IPS-20b (cell line): ENCODE data around the gene CRLF3.
"Not testable (repeated sequence)": the region's sequence is repeated elsewhere in the genome, so short reads cannot be mapped to it uniquely, and the experiment has no call there.

Source experiments
- H3K27ac ChIP-seq: one replicate; pipeline ENCODE4 v1.5.1; 2013; ENCODE audit warnings: low read length
- H3K27me3 ChIP-seq: 2 replicates; pipeline ENCODE4 v1.6.1; 2013; ENCODE audit warnings: mild to moderate bottlenecking, low read length, inconsistent platforms; ENCODE audit not compliant: insufficient read depth
- H3K36me3 ChIP-seq: 2 replicates; pipeline ENCODE4 v1.6.1; 2013; ENCODE audit warnings: low read depth, mild to moderate bottlenecking, inconsistent platforms, low read length, moderate library complexity; ENCODE audit not compliant: insufficient read depth
- H3K4me1 ChIP-seq: 2 replicates; pipeline ENCODE4 v1.6.1; 2013; ENCODE audit warnings: mild to moderate bottlenecking, control low read depth, inconsistent platforms, low read length, moderate library complexity; ENCODE audit not compliant: insufficient read depth
- H3K4me3 ChIP-seq: 2 replicates; pipeline ENCODE4 v1.5.1; 2013; ENCODE audit warnings: mild to moderate bottlenecking, low read length, inconsistent platforms
- H3K9ac ChIP-seq: 2 replicates; pipeline ENCODE4 v1.6.1; 2013; ENCODE audit warnings: low read depth, mild to moderate bottlenecking, inconsistent platforms, low read length, moderate library complexity
- H3K9me3 ChIP-seq: 2 replicates; pipeline ENCODE4 v1.6.1; 2013; ENCODE audit warnings: mild to moderate bottlenecking, low read depth, low read length, inconsistent platforms; ENCODE audit not compliant: insufficient read depth

CRLF3 gene

GRCh38 chr17:30782206-30782605 lies 42.3 kb downstream of the CRLF3 start:
- Histone ChIP-seq H3K9me3 (no peaks in the 10 kb centered on the region), H3K36me3 (peaks cover 70% of the 10 kb centered on the region), H3K27ac (no peak overlapping the region)

GRCh38 chr17:30780343-30780742 lies 44.1 kb downstream of the CRLF3 start:
- peaks cover 68% of the 10 kb centered on the region for H3K36me3 ChIP-seq
- no peaks in the 10 kb centered on the region for H3K27me3 ChIP-seq
- H3K27ac ChIP-seq: no peak overlapping the region
- H3K9me3 ChIP-seq: no peaks in the 10 kb centered on the region
- H3K9ac ChIP-seq: no peak overlapping the region
- H3K4me1 ChIP-seq: no peaks in the 10 kb centered on the region
- no peak overlapping the region for H3K4me3 ChIP-seq

More at GRCh38 chr17:30782206-30782605, 42.3 kb downstream of the CRLF3 start:
- Histone ChIP-seq H3K4me3 (no peak overlapping the region), H3K4me1 (no peaks in the 10 kb centered on the region), H3K27me3 (no peaks in the 10 kb centered on the region), H3K9ac (no peak overlapping the region)

- H3K27me3 ChIP-seq, H3K27ac ChIP-seq, H3K4me1 ChIP-seq, H3K9me3 ChIP-seq, H3K4me3 ChIP-seq, H3K9ac ChIP-seq: not testable (repeated sequence)
- H3K36me3 ChIP-seq: peaks cover 74% of the 10 kb centered on the region
Measured at GRCh38 chr17:30768771-30769170, 55.7 kb downstream of the CRLF3 start.

- peaks cover 76% of the 10 kb centered on the region for H3K36me3 ChIP-seq
- not testable (repeated sequence) for H3K9ac ChIP-seq, H3K4me3 ChIP-seq, H3K27me3 ChIP-seq, H3K4me1 ChIP-seq, H3K9me3 ChIP-seq, H3K27ac ChIP-seq
Measured at GRCh38 chr17:30767641-30768404, 56.7 kb downstream of the CRLF3 start.

- H3K36me3 ChIP-seq: peaks cover 70% of the 10 kb centered on the region
- H3K9ac ChIP-seq: no peak overlapping the region
- H3K4me1 ChIP-seq: no peaks in the 10 kb centered on the region
- no peak overlapping the region for H3K4me3 ChIP-seq
- no peaks in the 10 kb centered on the region for H3K27me3 ChIP-seq
- H3K9me3 ChIP-seq: no peaks in the 10 kb centered on the region
- no peak overlapping the region for H3K27ac ChIP-seq
Measured at GRCh38 chr17:30761060-30761459, 63.4 kb downstream of the CRLF3 start.

- H3K36me3 ChIP-seq: peaks cover 65% of the 10 kb centered on the region
- not testable (repeated sequence) for H3K27me3 ChIP-seq, H3K9ac ChIP-seq, H3K27ac ChIP-seq, H3K9me3 ChIP-seq, H3K4me3 ChIP-seq, H3K4me1 ChIP-seq
Measured at GRCh38 chr17:30753291-30753690, 71.2 kb downstream of the CRLF3 start.

- not testable (repeated sequence) for H3K9me3 ChIP-seq, H3K9ac ChIP-seq, H3K27ac ChIP-seq, H3K4me1 ChIP-seq, H3K4me3 ChIP-seq, H3K27me3 ChIP-seq
- peaks cover 63% of the 10 kb centered on the region for H3K36me3 ChIP-seq
Measured at GRCh38 chr17:30750982-30751381, 73.5 kb downstream of the CRLF3 start.

- H3K4me1 ChIP-seq, H3K27me3 ChIP-seq, H3K4me3 ChIP-seq, H3K9me3 ChIP-seq, H3K27ac ChIP-seq, H3K9ac ChIP-seq: not testable (repeated sequence)
- H3K36me3 ChIP-seq: peaks cover 70% of the 10 kb centered on the region
Measured at GRCh38 chr17:30747621-30748020, 76.9 kb downstream of the CRLF3 start.

- not testable (repeated sequence) for H3K9me3 ChIP-seq, H3K27me3 ChIP-seq, H3K4me1 ChIP-seq, H3K27ac ChIP-seq, H3K9ac ChIP-seq, H3K4me3 ChIP-seq
- H3K36me3 ChIP-seq: peaks cover 75% of the 10 kb centered on the region
Measured at GRCh38 chr17:30742669-30743068, 81.8 kb downstream of the CRLF3 start.

GRCh38 chr17:30736371-30736770 lies 88.1 kb downstream of the CRLF3 start:
- not testable (repeated sequence) for H3K9ac ChIP-seq, H3K9me3 ChIP-seq, H3K27me3 ChIP-seq, H3K27ac ChIP-seq, H3K4me1 ChIP-seq, H3K4me3 ChIP-seq
- H3K36me3 ChIP-seq: peaks cover 46% of the 10 kb centered on the region

- not testable (repeated sequence) for H3K4me1 ChIP-seq, H3K27me3 ChIP-seq, H3K27ac ChIP-seq, H3K4me3 ChIP-seq, H3K9me3 ChIP-seq, H3K9ac ChIP-seq
- peaks cover 38% of the 10 kb centered on the region for H3K36me3 ChIP-seq
Measured at GRCh38 chr17:30735644-30736043, 88.8 kb downstream of the CRLF3 start.

- H3K9me3 ChIP-seq, H3K4me3 ChIP-seq, H3K4me1 ChIP-seq, H3K9ac ChIP-seq, H3K27me3 ChIP-seq, H3K27ac ChIP-seq: not testable (repeated sequence)
- H3K36me3 ChIP-seq: peaks cover 34% of the 10 kb centered on the region
Measured at GRCh38 chr17:30735206-30735605, 89.3 kb downstream of the CRLF3 start.
